Measurements from ENCODE around the gene OVOL2.

OVOL2 gene

DNA sequence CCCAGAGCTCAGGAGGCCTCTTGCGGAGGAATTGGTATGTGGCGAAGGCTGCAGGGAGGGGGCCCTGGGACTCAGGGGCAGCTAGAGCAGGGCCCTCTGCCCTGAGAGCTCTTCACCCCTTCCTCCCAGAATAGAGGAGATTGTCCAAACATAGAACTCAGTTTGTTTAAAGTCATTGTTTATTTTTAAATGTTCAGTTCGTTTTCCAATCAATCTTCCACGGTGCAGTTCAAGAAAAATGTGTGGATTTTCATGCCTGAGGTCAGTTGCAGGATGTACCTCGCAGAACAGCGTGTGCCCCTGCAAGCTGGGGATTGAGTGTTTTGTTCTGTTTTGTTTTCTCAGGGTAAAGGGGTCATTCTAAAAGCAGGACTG is 51.7 kb downstream of the OVOL2 start:
- H3K79me2 ChIP-seq (ENCODE audit: insufficient read depth, low read depth): no peaks in the 10 kb centered on the region
- H3K4me1 ChIP-seq (ENCODE audit: low read depth, poor library complexity, severe bottlenecking): peaks cover 8% of the 10 kb centered on the region
- H2AFZ ChIP-seq (ENCODE audit: low read depth): no peak overlapping the region
- TF ChIP-seq CTCF (conservative IDR thresholded peaks at IDR 0.05; ENCODE audit: low read depth, low read length): no peak
- no peak overlapping the region for H3K9ac ChIP-seq
- H3K27me3 ChIP-seq (ENCODE audit: insufficient read depth, low read depth): no peaks in the 10 kb centered on the region
- H3K4me3 ChIP-seq (IDR thresholded peaks at IDR 0.05; ENCODE audit: insufficient read depth, low read depth, low read length): no peak overlapping the region
- H3K27ac ChIP-seq: no peak overlapping the region
- no peaks in the 10 kb centered on the region for H3K36me3 ChIP-seq (ENCODE audit: insufficient read depth)
- H3K4me2 ChIP-seq: no peak overlapping the region
- no peaks in the 10 kb centered on the region for H4K20me1 ChIP-seq (ENCODE audit: insufficient read depth)

- peaks cover 8% of the 10 kb centered on the region for H3K4me1 ChIP-seq (ENCODE audit: low read depth, poor library complexity, severe bottlenecking)
Observed at GRCh38 chr20:18005170-18005989, 52.3 kb downstream of the OVOL2 start.

DNA sequence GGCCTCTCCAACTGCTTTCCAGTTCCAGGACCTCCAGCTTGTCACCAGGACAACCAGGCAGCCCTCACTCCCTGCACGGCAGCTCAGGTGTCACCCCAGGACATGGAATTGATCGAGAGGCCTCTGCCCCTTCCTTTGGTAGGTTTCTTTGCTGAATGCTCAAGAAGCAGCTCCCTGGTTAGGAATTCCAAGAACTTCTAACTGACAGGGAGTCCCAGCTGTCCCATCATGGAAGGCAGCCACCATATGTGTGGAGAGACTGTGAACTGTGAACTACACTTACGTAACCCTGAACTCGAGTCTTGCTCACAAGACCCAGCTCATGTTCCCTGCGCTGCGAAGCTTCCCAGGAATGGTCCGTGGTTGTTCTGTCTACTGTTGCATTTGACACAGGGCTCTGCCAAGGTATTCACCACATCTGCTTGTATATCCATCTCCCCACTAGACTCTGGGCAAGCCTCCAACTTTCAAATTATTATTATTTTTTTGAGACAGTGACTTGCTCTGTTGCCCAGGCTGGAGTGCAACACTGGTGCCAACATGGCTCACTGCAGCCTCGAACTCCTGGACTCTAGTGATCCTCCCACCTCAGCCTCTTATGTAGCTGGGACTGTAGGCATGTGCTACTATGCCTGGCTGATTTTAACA is 53.2 kb downstream of the OVOL2 start:
- no peak overlapping the region for H3K4me3 ChIP-seq (IDR thresholded peaks at IDR 0.05; ENCODE audit: insufficient read depth, low read depth, low read length)
- no peak overlapping the region for H3K9ac ChIP-seq
- H3K36me3 ChIP-seq (ENCODE audit: insufficient read depth): no peaks in the 10 kb centered on the region
- no peak overlapping the region for H3K4me2 ChIP-seq
- no peaks in the 10 kb centered on the region for H4K20me1 ChIP-seq (ENCODE audit: insufficient read depth)
- no peak overlapping the region for H2AFZ ChIP-seq (ENCODE audit: low read depth)
- no peak for TF ChIP-seq CTCF (conservative IDR thresholded peaks at IDR 0.05; ENCODE audit: low read depth, low read length)
- H3K79me2 ChIP-seq (ENCODE audit: insufficient read depth, low read depth): no peaks in the 10 kb centered on the region
- H3K27me3 ChIP-seq (ENCODE audit: insufficient read depth, low read depth): no peaks in the 10 kb centered on the region
- peaks cover 8% of the 10 kb centered on the region for H3K4me1 ChIP-seq (ENCODE audit: low read depth, poor library complexity, severe bottlenecking)
- H3K27ac ChIP-seq: no peak overlapping the region

More at GRCh38 chr20:18005170-18005989, 52.3 kb downstream of the OVOL2 start:
- Histone ChIP-seq H2AFZ (ENCODE audit: low read depth) (no peak overlapping the region), H3K27ac (no peak overlapping the region), H3K9ac (no peak overlapping the region), H3K79me2 (ENCODE audit: insufficient read depth, low read depth) (no peaks in the 10 kb centered on the region), H3K27me3 (ENCODE audit: insufficient read depth, low read depth) (no peaks in the 10 kb centered on the region), H3K4me3 (IDR thresholded peaks at IDR 0.05; ENCODE audit: insufficient read depth, low read depth, low read length) (no peak overlapping the region), H3K36me3 (ENCODE audit: insufficient read depth) (no peaks in the 10 kb centered on the region), H3K4me2 (no peak overlapping the region), H4K20me1 (ENCODE audit: insufficient read depth) (no peaks in the 10 kb centered on the region)
- no peak for TF ChIP-seq CTCF (conservative IDR thresholded peaks at IDR 0.05; ENCODE audit: low read depth, low read length)

- Histone ChIP-seq H3K4me2 (no peak overlapping the region), H3K4me1 (ENCODE audit: low read depth, poor library complexity, severe bottlenecking) (peaks cover 8% of the 10 kb centered on the region), H3K27me3 (ENCODE audit: insufficient read depth, low read depth) (no peaks in the 10 kb centered on the region), H3K36me3 (ENCODE audit: insufficient read depth) (no peaks in the 10 kb centered on the region), H4K20me1 (ENCODE audit: insufficient read depth) (no peaks in the 10 kb centered on the region), H3K27ac (no peak overlapping the region), H3K79me2 (ENCODE audit: insufficient read depth, low read depth) (no peaks in the 10 kb centered on the region), H3K9ac (no peak overlapping the region), H2AFZ (ENCODE audit: low read depth) (no peak overlapping the region), H3K4me3 (IDR thresholded peaks at IDR 0.05; ENCODE audit: insufficient read depth, low read depth, low read length) (no peak overlapping the region)
- TF ChIP-seq CTCF (conservative IDR thresholded peaks at IDR 0.05; ENCODE audit: low read depth, low read length): no peak
Observed at GRCh38 chr20:18003897-18004296, 53.8 kb downstream of the OVOL2 start.
